ENCODE results near the gene PCDHGA1. TPM values are rescaled to one million over a fixed set of nuclear protein-coding genes. Genes with fewer than 3 reads are reported as not detected.

Gene PCDHGA1
- total and polyA plus RNA-seq, 4 donors: 0.05 to 0.08 (median 0.05) TPM; not detected in 1

DNA sequence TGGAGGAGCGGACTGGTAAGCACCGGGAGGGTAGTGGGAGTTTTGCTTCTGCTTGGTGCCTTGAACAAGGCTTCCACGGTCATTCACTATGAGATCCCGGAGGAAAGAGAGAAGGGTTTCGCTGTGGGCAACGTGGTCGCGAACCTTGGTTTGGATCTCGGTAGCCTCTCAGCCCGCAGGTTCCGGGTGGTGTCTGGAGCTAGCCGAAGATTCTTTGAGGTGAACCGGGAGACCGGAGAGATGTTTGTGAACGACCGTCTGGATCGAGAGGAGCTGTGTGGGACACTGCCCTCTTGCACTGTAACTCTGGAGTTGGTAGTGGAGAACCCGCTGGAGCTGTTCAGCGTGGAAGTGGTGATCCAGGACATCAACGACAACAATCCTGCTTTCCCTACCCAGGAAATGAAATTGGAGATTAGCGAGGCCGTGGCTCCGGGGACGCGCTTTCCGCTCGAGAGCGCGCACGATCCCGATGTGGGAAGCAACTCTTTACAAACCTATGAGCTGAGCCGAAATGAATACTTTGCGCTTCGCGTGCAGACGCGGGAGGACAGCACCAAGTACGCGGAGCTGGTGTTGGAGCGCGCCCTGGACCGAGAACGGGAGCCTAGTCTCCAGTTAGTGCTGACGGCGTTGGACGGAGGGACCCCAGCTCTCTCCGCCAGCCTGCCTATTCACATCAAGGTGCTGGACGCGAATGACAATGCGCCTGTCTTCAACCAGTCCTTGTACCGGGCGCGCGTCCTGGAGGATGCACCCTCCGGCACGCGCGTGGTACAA lies 146.0 kb downstream of the PCDHGA1 start:
- Histone ChIP-seq H3K4me3 (ENCODE audit: low read depth in 1 of 3, low read length in 3 of 3) (peak overlapping the region; percentile 64 to 72 (median 71)), H3K27me3 (ENCODE audit: control insufficient read depth in 4 of 4, insufficient read depth in 4 of 4, low read length in 3 of 4) (no peaks in the 10 kb centered on the region), H3K9me3 (ENCODE audit: control insufficient read depth in 4 of 4, low read length in 3 of 4) (no peaks in the 10 kb centered on the region), H3K9ac (ENCODE audit: low read depth in 1 of 2, low read length in 2 of 2) (peak overlapping the region; percentile 17 to 70), H3K36me3 (ENCODE audit: control insufficient read depth in 4 of 4, insufficient read depth in 3 of 4, low read depth in 1 of 4, low read length in 3 of 4) (no peaks in the 10 kb centered on the region), H3K27ac (ENCODE audit: low read depth in 1 of 2, low read length in 2 of 2) (peak overlapping the region; percentile 68 to 71), H3K4me1 (ENCODE audit: control insufficient read depth in 4 of 4, insufficient read depth in 4 of 4, low read length in 3 of 4) (peaks cover 0 to 31% (median 14%) of the 10 kb centered on the region in 4 donors)
- 4% methylated on average over 58 of the region's 58 CpGs for WGBS
- no peak for DNase-seq (ENCODE audit: low spot score)
- TF ChIP-seq TAF1 (conservative IDR thresholded peaks at IDR 0.05): no peak
- peak; percentile 33 for TF ChIP-seq YY1 (IDR thresholded peaks at IDR 0.05)
- TF ChIP-seq, protein P1, sequence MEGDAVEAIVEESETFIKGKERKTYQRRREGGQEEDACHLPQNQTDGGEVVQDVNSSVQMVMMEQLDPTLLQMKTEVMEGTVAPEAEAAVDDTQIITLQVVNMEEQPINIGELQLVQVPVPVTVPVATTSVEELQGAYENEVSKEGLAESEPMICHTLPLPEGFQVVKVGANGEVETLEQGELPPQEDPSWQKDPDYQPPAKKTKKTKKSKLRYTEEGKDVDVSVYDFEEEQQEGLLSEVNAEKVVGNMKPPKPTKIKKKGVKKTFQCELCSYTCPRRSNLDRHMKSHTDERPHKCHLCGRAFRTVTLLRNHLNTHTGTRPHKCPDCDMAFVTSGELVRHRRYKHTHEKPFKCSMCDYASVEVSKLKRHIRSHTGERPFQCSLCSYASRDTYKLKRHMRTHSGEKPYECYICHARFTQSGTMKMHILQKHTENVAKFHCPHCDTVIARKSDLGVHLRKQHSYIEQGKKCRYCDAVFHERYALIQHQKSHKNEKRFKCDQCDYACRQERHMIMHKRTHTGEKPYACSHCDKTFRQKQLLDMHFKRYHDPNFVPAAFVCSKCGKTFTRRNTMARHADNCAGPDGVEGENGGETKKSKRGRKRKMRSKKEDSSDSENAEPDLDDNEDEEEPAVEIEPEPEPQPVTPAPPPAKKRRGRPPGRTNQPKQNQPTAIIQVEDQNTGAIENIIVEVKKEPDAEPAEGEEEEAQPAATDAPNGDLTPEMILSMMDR (IDR thresholded peaks at IDR 0.05; ENCODE audit: low read depth, low read length, missing input control): no peak
- no peak for TF ChIP-seq NR2F2 (IDR thresholded peaks at IDR 0.05)
- TF ChIP-seq JUND (IDR thresholded peaks at IDR 0.05): no peak
- TF ChIP-seq, protein P2, sequence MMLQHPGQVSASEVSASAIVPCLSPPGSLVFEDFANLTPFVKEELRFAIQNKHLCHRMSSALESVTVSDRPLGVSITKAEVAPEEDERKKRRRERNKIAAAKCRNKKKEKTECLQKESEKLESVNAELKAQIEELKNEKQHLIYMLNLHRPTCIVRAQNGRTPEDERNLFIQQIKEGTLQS (IDR thresholded peaks at IDR 0.05): no peak
- TF ChIP-seq HNF4G (IDR thresholded peaks at IDR 0.05): no peak
- no peak for TF ChIP-seq FOXA1 (IDR thresholded peaks at IDR 0.05)

DNA sequence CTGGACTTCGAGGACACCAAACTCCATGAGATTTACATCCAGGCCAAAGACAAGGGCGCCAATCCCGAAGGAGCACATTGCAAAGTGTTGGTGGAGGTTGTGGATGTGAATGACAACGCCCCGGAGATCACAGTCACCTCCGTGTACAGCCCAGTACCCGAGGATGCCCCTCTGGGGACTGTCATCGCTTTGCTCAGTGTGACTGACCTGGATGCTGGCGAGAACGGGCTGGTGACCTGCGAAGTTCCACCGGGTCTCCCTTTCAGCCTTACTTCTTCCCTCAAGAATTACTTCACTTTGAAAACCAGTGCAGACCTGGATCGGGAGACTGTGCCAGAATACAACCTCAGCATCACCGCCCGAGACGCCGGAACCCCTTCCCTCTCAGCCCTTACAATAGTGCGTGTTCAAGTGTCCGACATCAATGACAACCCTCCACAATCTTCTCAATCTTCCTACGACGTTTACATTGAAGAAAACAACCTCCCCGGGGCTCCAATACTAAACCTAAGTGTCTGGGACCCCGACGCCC lies 146.8 kb downstream of the PCDHGA1 start:
- Histone ChIP-seq H3K9me3 (ENCODE audit: control insufficient read depth in 4 of 4, low read length in 3 of 4) (no peaks in the 10 kb centered on the region), H3K27me3 (ENCODE audit: control insufficient read depth in 4 of 4, insufficient read depth in 4 of 4, low read length in 3 of 4) (no peaks in the 10 kb centered on the region), H3K27ac (ENCODE audit: low read depth in 1 of 2, low read length in 2 of 2) (peak overlapping the region in 1 of 2 donors; percentile 71), H3K9ac (ENCODE audit: low read depth in 1 of 2, low read length in 2 of 2) (no peak overlapping the region), H3K4me3 (ENCODE audit: low read depth in 1 of 3, low read length in 3 of 3) (peak overlapping the region; percentile 64 to 72 (median 71)), H3K36me3 (ENCODE audit: control insufficient read depth in 4 of 4, insufficient read depth in 3 of 4, low read depth in 1 of 4, low read length in 3 of 4) (no peaks in the 10 kb centered on the region), H3K4me1 (ENCODE audit: control insufficient read depth in 4 of 4, insufficient read depth in 4 of 4, low read length in 3 of 4) (peaks cover 0 to 31% (median 14%) of the 10 kb centered on the region in 4 donors)
- no peak for TF ChIP-seq RAD21 (IDR thresholded peaks at IDR 0.05)
- no peak for TF ChIP-seq TAF1 (conservative IDR thresholded peaks at IDR 0.05)
- no peak for TF ChIP-seq HNF4A (conservative IDR thresholded peaks at IDR 0.05)
- TF ChIP-seq RXRA (IDR thresholded peaks at IDR 0.05): no peak
- no peak for TF ChIP-seq FOXA2 (IDR thresholded peaks at IDR 0.05)
- TF ChIP-seq JUND (IDR thresholded peaks at IDR 0.05): no peak
- no peak for TF ChIP-seq YY1 (IDR thresholded peaks at IDR 0.05)
- TF ChIP-seq, protein P3, sequence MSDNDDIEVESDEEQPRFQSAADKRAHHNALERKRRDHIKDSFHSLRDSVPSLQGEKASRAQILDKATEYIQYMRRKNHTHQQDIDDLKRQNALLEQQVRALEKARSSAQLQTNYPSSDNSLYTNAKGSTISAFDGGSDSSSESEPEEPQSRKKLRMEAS (IDR thresholded peaks at IDR 0.05): no peak
- no peak for TF ChIP-seq EGR1 (IDR thresholded peaks at IDR 0.05; ENCODE audit: low read depth in 2 of 2)
- TF ChIP-seq HNF4G (IDR thresholded peaks at IDR 0.05): no peak
- TF ChIP-seq, protein P2 (IDR thresholded peaks at IDR 0.05): no peak
- TF ChIP-seq, protein P1 (IDR thresholded peaks at IDR 0.05; ENCODE audit: low read depth, low read length, missing input control): no peak
- DNase-seq (ENCODE audit: low spot score): no peak
- WGBS: 31% methylated on average over 24 of the region's 24 CpGs

All from liver (tissue), 9 donors.